T-cell (primary cell): ENCODE results near the gene SPRTN. TPM values are rescaled to one million over a fixed set of nuclear protein-coding genes. Genes with fewer than 3 reads are reported as not detected.

Experiments
- ATAC-seq, 4 experiments: fragments of 200-7000 bp in 3 of 4; fragments of 150-1000 bp in 1 of 4; cut with Tn5 transposase; replicated peaks in 1 of 4; 1 replicate in 3 of 4; 2 replicates in 1 of 4; pipeline ENCODE4 v1.10.0; 2021; ENCODE audit warnings: moderate library complexity in 3 of 4, mild to moderate bottlenecking in 2 of 4, moderate number of reproducible peaks in 1 of 4
- CTCF ChIA-PET, 2 donors: fragments of 300-600 bp; sonication (Branson Sonifier 250); formaldehyde crosslinking; loops; one replicate each; lab custom pipeline; 2022; ENCODE audit warnings: antibody characterized with exemption in 2 of 2; lab: Charles Lee
- POLR2A ChIA-PET, 2 donors: fragments of 300-600 bp; sonication (Branson Sonifier 250); formaldehyde crosslinking; loops; one replicate each; lab custom pipeline; 2022; ENCODE audit warnings: antibody characterized with exemption in 2 of 2; lab: Charles Lee
- DNase-seq, 35 experiments: peaks; one replicate each; pipeline versions ENCODE4 v3.0.0 to v3.0.0-alpha.2; 2013 to 2023
- H3K27ac ChIP-seq: one replicate; pipeline ENCODE4 v1.5.1; 2013; ENCODE audit warnings: low read length
- H3K27me3 ChIP-seq, 2 experiments: replicated peaks in 1 of 2; 1 replicate in 1 of 2; 2 replicates in 1 of 2; pipeline versions ENCODE4 v1.6.1 to v1.7.0; 2013; ENCODE audit warnings: low read length in 1 of 2, mixed read lengths in 1 of 2; ENCODE audit not compliant: control insufficient read depth in 2 of 2, insufficient read depth in 2 of 2; ENCODE audit errors: extremely low read depth in 1 of 2
- H3K36me3 ChIP-seq, 2 donors: 1 replicate in 1 of 2; 2 replicates in 1 of 2; pipeline versions ENCODE4 v1.6.1 to v1.7.0; 2013; ENCODE audit warnings: low read length in 1 of 2; ENCODE audit not compliant: control insufficient read depth in 2 of 2, insufficient read depth in 1 of 2; ENCODE audit errors: extremely low read depth in 1 of 2
- H3K4me1 ChIP-seq, 2 experiments: 1 replicate in 1 of 2; 2 replicates in 1 of 2; pipeline versions ENCODE4 v1.6.1 to v1.7.0; 2013; ENCODE audit warnings: low read length in 2 of 2, mixed read lengths in 1 of 2; ENCODE audit not compliant: insufficient read depth in 2 of 2, control insufficient read depth in 1 of 2; ENCODE audit errors: extremely low read depth in 1 of 2
- H3K4me3 ChIP-seq, 2 donors: 1 replicate in 1 of 2; 2 replicates in 1 of 2; pipeline versions ENCODE4 v1.5.1 to v1.7.0; 2013; ENCODE audit warnings: mild to moderate bottlenecking in 2 of 2, low read length in 1 of 2, moderate library complexity in 1 of 2; ENCODE audit not compliant: control insufficient read depth in 1 of 2; ENCODE audit errors: extremely low read depth in 1 of 2
- H3K9me3 ChIP-seq: 2 replicates; pipeline ENCODE4 v1.7.0; 2013
- H3K27ac Mint-ChIP-seq, 2 donors: one replicate each; pipeline ENCODE4 v1.8.0; 2020 to 2021; ENCODE audit warnings: mild to moderate bottlenecking in 2 of 2, mixed read lengths in 2 of 2
- H3K27me3 Mint-ChIP-seq, 2 donors: one replicate each; pipeline ENCODE4 v1.8.0; 2021 to 2022; ENCODE audit warnings: mixed read lengths in 2 of 2
- H3K36me3 Mint-ChIP-seq: one replicate; pipeline ENCODE4 v1.8.0; 2021; ENCODE audit warnings: mixed read lengths
- H3K4me1 Mint-ChIP-seq, 3 donors: one replicate each; pipeline ENCODE4 v1.8.0; 2020 to 2022; ENCODE audit warnings: mixed read lengths in 3 of 3, mild to moderate bottlenecking in 1 of 3
- H3K4me3 Mint-ChIP-seq, 3 donors: one replicate each; pipeline ENCODE4 v1.8.0; 2020 to 2022; ENCODE audit warnings: mild to moderate bottlenecking in 3 of 3, mixed read lengths in 3 of 3, moderate library complexity in 3 of 3
- H3K9me3 Mint-ChIP-seq, 3 donors: one replicate each; pipeline ENCODE4 v1.8.0; 2020 to 2022; ENCODE audit warnings: mixed read lengths in 3 of 3
- WGBS: methylation state at CpG from one replicate; pipeline ENCODE4 v1.1.5; 2013; ENCODE audit warnings: missing lambda C conversion rate; ENCODE audit not compliant: insufficient coverage; 5-methylcytosine and 5-hydroxymethylcytosine counted together
- total RNA-seq, 35 experiments: library from RNA in 6 of 35; stranded (reverse) in 6 of 35; fragments of 120-200 nt in 1 of 35; gene quantifications; one replicate each; pipeline versions ENCODE4 v1.2.1 to v1.2.4 and lab custom pipeline; 2013 to 2026

SPRTN gene
- total RNA-seq, 5 donors from 2014 or later (not counting 1 experiment from before 2014, with no cell fraction given) = 12.6 to 28.9 (median 18.2) TPM

- H3K4me3 Mint-ChIP-seq = no peak overlapping the region
- ChIA-PET POLR2A (interaction anchor here (0.6 to 0.7 kb wide), 2 partner anchors 16 to 1547 kb away, joined by 3 read pairs; partner anchors contain the start of genes EXOC8 (in 1 of the 2) and SPRTN (in 1 of the 2)), CTCF (no interaction called here)
- peaks cover 23% of the 10 kb centered on the region for H3K36me3 Mint-ChIP-seq
- DNase-seq (no peak), ATAC-seq (no peak)
- no peak overlapping the region for H3K27ac ChIP-seq
- H3K4me1 ChIP-seq = no peaks in the 10 kb centered on the region
- WGBS = no CpG with 5 or more reads among the region's 5 CpGs
- H3K9me3 Mint-ChIP-seq = no peaks in the 10 kb centered on the region
- H3K9me3 ChIP-seq = no peaks in the 10 kb centered on the region
- H3K4me1 Mint-ChIP-seq = peaks cover 7 to 8% (median 8%) of the 10 kb centered on the region in 3 donors
- H3K27ac Mint-ChIP-seq = no peak overlapping the region
- H3K27me3 ChIP-seq = no peaks in the 10 kb centered on the region
- no peaks in the 10 kb centered on the region for H3K27me3 Mint-ChIP-seq
- no peak overlapping the region for H3K4me3 ChIP-seq
- H3K36me3 ChIP-seq = peaks cover 11 to 36% of the 10 kb centered on the region in 2 donors
Observed at GRCh38 chr1:231354330-231355020, 16.4 kb downstream of the SPRTN start.

DNA sequence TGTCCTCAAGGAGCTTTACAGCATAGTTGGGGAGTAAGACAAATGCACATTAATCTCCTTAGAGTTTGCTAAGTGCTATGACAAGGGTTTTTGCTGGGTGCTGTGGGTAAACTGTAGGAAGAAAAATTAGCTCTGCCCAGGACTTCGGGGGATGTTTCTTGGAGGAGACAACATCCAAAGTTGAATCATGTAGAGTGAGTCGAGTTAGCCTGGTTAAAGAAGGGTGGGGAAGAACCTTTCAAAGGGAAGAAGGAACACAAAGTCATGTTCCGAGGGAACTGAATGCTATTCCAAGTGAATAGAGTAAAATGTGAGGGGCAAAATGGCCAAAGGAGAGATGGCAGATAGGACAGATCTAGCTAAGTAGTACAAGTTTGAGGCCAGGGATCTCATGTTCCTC is 17.1 kb downstream of the SPRTN start:
- H3K4me1 ChIP-seq = no peaks in the 10 kb centered on the region
- Mint-ChIP-seq H3K4me1 (peaks cover 7 to 8% (median 8%) of the 10 kb centered on the region in 3 donors), H3K4me3 (no peak overlapping the region), H3K27me3 (no peaks in the 10 kb centered on the region), H3K36me3 (peaks cover 22% of the 10 kb centered on the region), H3K9me3 (no peaks in the 10 kb centered on the region), H3K27ac (peak overlapping the region in 1 of 2 donors; percentile 18)
- 100% methylated on average over 2 of the region's 3 CpGs for WGBS
- peaks cover 7 to 29% of the 10 kb centered on the region in 2 donors for H3K36me3 ChIP-seq
- ChIA-PET CTCF (no interaction called here), POLR2A (interaction anchor here in 1 of 2 donors (0.6 kb wide), 1 partner anchor 17 kb away, joined by 3 read pairs; the partner anchor contains the start of genes EXOC8 and SPRTN)
- H3K9me3 ChIP-seq = no peaks in the 10 kb centered on the region
- no peak overlapping the region for H3K27ac ChIP-seq
- H3K27me3 ChIP-seq = no peaks in the 10 kb centered on the region
- no peak overlapping the region for H3K4me3 ChIP-seq
- DNase-seq (no peak), ATAC-seq (no peak)

GRCh38 chr1:231357187-231357772 is 19.2 kb downstream of the SPRTN start:
- Histone ChIP-seq H3K9me3 (no peaks in the 10 kb centered on the region), H3K27me3 (no peaks in the 10 kb centered on the region), H3K4me1 (no peaks in the 10 kb centered on the region), H3K4me3 (no peak overlapping the region), H3K36me3 (peaks cover 0 to 14% of the 10 kb centered on the region in 2 donors), H3K27ac (no peak overlapping the region)
- ChIA-PET POLR2A (interaction anchor here in 1 of 2 donors (0.6 to 0.7 kb wide), 2 partner anchors 15 to 239 kb away, joined by 3 to 7 read pairs; no protein-coding TSS in a partner anchor), CTCF (interaction anchor here (0.6 to 2.0 kb wide), 19 partner anchors 8 to 768 kb away, joined by 3 to 9 read pairs (median 5); partner anchors contain the start of genes EXOC8 (in 1 of the 2) and SPRTN (in 1 of the 2))
- no CpG with 5 or more reads among the region's 10 CpGs for WGBS
- H3K4me3 Mint-ChIP-seq = no peak overlapping the region
- no peaks in the 10 kb centered on the region for H3K9me3 Mint-ChIP-seq
- H3K4me1 Mint-ChIP-seq = peaks cover 7 to 8% (median 8%) of the 10 kb centered on the region in 3 donors
- DNase-seq = no peak
- H3K27me3 Mint-ChIP-seq = no peaks in the 10 kb centered on the region
- ATAC-seq = no peak
- H3K27ac Mint-ChIP-seq = peak overlapping the region; percentile 48 to 73
- H3K36me3 Mint-ChIP-seq = peaks cover 13% of the 10 kb centered on the region

DNA sequence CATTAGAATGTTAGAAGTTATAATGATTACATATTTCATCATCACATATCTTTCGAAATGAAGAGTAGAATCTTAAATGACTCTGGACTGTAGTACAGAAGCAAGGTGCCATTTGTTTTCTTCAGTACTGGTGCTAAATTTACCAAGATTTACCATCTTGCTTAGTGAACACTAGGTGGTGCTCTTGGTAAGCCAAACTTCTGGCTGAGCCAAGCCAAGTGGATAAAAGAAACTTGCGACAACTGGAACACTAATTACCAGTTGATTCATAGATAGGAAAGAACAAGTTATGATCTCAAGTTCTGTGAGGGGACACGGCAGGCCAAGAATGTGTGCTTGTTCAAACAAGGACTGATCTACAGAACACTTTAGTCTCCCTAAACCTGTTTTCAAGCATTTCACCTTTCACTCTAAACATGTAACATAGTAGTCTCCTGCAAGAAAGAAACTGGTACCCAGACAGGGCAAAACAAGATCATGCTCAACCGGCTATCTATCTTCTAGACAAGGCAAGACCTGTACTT is 19.8 kb downstream of the SPRTN start:
- H3K36me3 ChIP-seq = peaks cover 0 to 8% of the 10 kb centered on the region in 2 donors
- DNase-seq (peak in 19 of 35 experiments; percentile 7 to 70 (median 21)), ATAC-seq (peak; percentile 77 to 88 (median 86))
- WGBS = 17% methylated on average over 1 of the region's 4 CpGs
- H3K27ac Mint-ChIP-seq = peak overlapping the region; percentile 27 to 73
- H3K27me3 ChIP-seq = no peaks in the 10 kb centered on the region
- peaks cover 7 to 8% (median 8%) of the 10 kb centered on the region in 3 donors for H3K4me1 Mint-ChIP-seq
- H3K9me3 Mint-ChIP-seq = no peaks in the 10 kb centered on the region
- H3K4me1 ChIP-seq = no peaks in the 10 kb centered on the region
- no peak overlapping the region for H3K4me3 Mint-ChIP-seq
- H3K9me3 ChIP-seq = no peaks in the 10 kb centered on the region
- H3K27ac ChIP-seq = no peak overlapping the region
- H3K4me3 ChIP-seq = no peak overlapping the region
- ChIA-PET POLR2A (no interaction called here), CTCF (interaction anchor here (0.6 to 2.0 kb wide), 11 partner anchors 9 to 248 kb away, joined by 3 to 9 read pairs (median 5); no protein-coding TSS in a partner anchor)
- H3K36me3 Mint-ChIP-seq = peaks cover 7% of the 10 kb centered on the region
- H3K27me3 Mint-ChIP-seq = no peaks in the 10 kb centered on the region

DNA sequence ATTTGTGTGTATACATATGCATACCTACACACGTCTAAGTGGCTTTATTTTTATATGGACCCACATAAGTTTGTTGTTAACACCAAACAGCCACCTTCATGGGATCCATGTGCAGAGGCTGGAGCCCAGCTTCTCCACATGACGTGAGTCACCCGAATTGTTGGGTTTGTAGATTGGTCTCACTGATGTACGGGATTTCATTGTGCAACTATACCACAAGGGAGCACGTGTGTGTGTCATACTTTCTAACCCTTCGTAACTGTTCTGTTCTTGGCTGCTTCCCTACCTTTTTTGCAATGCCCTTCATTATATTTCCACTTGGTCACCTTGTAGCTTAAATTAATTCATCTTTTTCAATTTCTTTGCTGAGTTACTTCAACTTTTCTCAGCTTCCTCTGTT is 21.0 kb downstream of the SPRTN start:
- Histone ChIP-seq H3K27me3 (no peaks in the 10 kb centered on the region), H3K4me1 (no peaks in the 10 kb centered on the region), H3K9me3 (no peaks in the 10 kb centered on the region), H3K27ac (no peak overlapping the region), H3K4me3 (no peak overlapping the region), H3K36me3 (peaks cover 0 to 3% of the 10 kb centered on the region in 2 donors)
- no peak overlapping the region for H3K4me3 Mint-ChIP-seq
- 94% methylated on average over 3 of the region's 6 CpGs for WGBS
- H3K27ac Mint-ChIP-seq = no peak overlapping the region
- POLR2A ChIA-PET = interaction anchor here in 1 of 2 donors (0.7 kb wide), 1 partner anchor 50 kb away, joined by 3 read pairs; no protein-coding TSS in a partner anchor
- no peaks in the 10 kb centered on the region for H3K27me3 Mint-ChIP-seq
- peaks cover 4% of the 10 kb centered on the region for H3K36me3 Mint-ChIP-seq
- CTCF ChIA-PET = interaction anchor here (0.6 to 2.0 kb wide), 5 partner anchors 21 to 1304 kb away, joined by 3 to 6 read pairs (median 5); partner anchors contain the start of genes EXOC8 (in 1 of the 2) and SPRTN (in 1 of the 2)
- H3K4me1 Mint-ChIP-seq = peaks cover 7 to 8% (median 8%) of the 10 kb centered on the region in 3 donors
- ATAC-seq = no peak
- no peaks in the 10 kb centered on the region for H3K9me3 Mint-ChIP-seq
- DNase-seq = no peak

DNA sequence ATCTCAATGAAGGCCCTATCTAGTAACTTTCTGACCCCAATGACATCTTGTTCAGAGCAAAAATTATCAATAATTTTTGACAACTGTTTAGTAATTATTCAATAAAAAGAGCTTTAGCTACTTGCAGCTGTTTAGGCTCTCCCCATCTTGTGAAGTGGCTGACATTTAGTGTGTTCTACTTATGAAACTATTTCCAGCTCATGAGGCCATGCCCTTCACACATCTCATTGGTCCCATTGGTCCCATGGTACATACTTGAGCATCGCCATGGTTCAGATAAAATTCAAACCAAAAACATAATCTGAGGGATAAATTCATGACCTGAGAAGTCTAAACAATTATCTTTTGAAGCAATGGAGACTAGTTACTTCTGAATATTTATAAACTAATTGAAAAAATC is 24.2 kb downstream of the SPRTN start:
- Histone ChIP-seq H3K27ac (no peak overlapping the region), H3K4me3 (no peak overlapping the region), H3K4me1 (no peaks in the 10 kb centered on the region), H3K36me3 (peaks cover 0 to 13% of the 10 kb centered on the region in 2 donors), H3K27me3 (no peaks in the 10 kb centered on the region), H3K9me3 (no peaks in the 10 kb centered on the region)
- Mint-ChIP-seq H3K4me3 (no peak overlapping the region), H3K9me3 (no peaks in the 10 kb centered on the region), H3K36me3 (peaks cover 19% of the 10 kb centered on the region), H3K27me3 (no peaks in the 10 kb centered on the region), H3K27ac (peak overlapping the region in 1 of 2 donors; percentile 44), H3K4me1 (peaks cover 7 to 11% (median 8%) of the 10 kb centered on the region in 3 donors)
- ChIA-PET CTCF (interaction anchor here (0.7 to 2.2 kb wide), 5 partner anchors 108 to 260 kb away, joined by 3 to 8 read pairs (median 6); no protein-coding TSS in a partner anchor), POLR2A (interaction anchor here (0.6 to 0.8 kb wide), 4 partner anchors 27 to 249 kb away, joined by 3 to 4 read pairs (median 4); no protein-coding TSS in a partner anchor)
- WGBS = no CpG with 5 or more reads among the region's 1 CpG
- ATAC-seq (no peak), DNase-seq (no peak)
